HEK293T (cell line): Measurements from ENCODE around the gene NTSR1.

Experiments
- ARNT ChIP-seq: fragments of 450-650 bp; IDR thresholded peaks from 2 replicates; pipeline ENCODE4 v1.6.1; 2017; ENCODE audit warnings: mild to moderate bottlenecking
- BHLHE40 ChIP-seq: fragments of 450-650 bp; IDR thresholded peaks from 2 replicates; pipeline ENCODE4 v1.6.1; 2016; ENCODE audit warnings: mild to moderate bottlenecking, moderate library complexity, borderline replicate concordance
- CTBP1 ChIP-seq: fragments of 450-650 bp; IDR thresholded peaks from 2 replicates; pipeline ENCODE4 v1.6.1; 2016; ENCODE audit warnings: borderline replicate concordance
- ELF4 ChIP-seq: fragments of 450-650 bp; IDR thresholded peaks from 2 replicates; pipeline ENCODE4 v1.6.1; 2017; ENCODE audit warnings: antibody characterized with exemption
- FOXA1 ChIP-seq: fragments of 450-650 bp; IDR thresholded peaks from 2 replicates; pipeline ENCODE4 v1.6.1; 2016; ENCODE audit warnings: mild to moderate bottlenecking
- FOXK2 ChIP-seq: fragments of 450-650 bp; IDR thresholded peaks from 2 replicates; pipeline ENCODE4 v1.6.1; 2016; ENCODE audit warnings: mild to moderate bottlenecking
- FOXM1 ChIP-seq: fragments of 450-650 bp; IDR thresholded peaks from 2 replicates; pipeline ENCODE4 v1.6.1; 2017; ENCODE audit warnings: mild to moderate bottlenecking, borderline replicate concordance
- HDGF ChIP-seq: fragments of 450-650 bp; IDR thresholded peaks from 2 replicates; pipeline ENCODE4 v1.6.1; 2017; ENCODE audit warnings: antibody characterized with exemption, borderline replicate concordance
- NFRKB ChIP-seq: fragments of 450-650 bp; IDR thresholded peaks from 2 replicates; pipeline ENCODE4 v1.6.1; 2016; ENCODE audit warnings: mild to moderate bottlenecking, moderate library complexity
- SP1 ChIP-seq: fragments of 450-650 bp; IDR thresholded peaks from 2 replicates; pipeline ENCODE4 v1.6.1; 2017
- SUZ12 ChIP-seq: fragments of 450-650 bp; IDR thresholded peaks from 2 replicates; pipeline ENCODE4 v1.6.1; 2016; ENCODE audit warnings: mild to moderate bottlenecking
- TARDBP ChIP-seq: fragments of 450-650 bp; IDR thresholded peaks from 2 replicates; pipeline ENCODE4 v1.6.1; 2016
- ZNF384 ChIP-seq: fragments of 450-650 bp; IDR thresholded peaks from 2 replicates; pipeline ENCODE4 v1.6.1; 2016
- TF ChIP-seq, protein P1 (sequence below): fragments of 450-650 bp; IDR thresholded peaks from 2 replicates; pipeline ENCODE4 v1.6.1; 2016

DNA sequence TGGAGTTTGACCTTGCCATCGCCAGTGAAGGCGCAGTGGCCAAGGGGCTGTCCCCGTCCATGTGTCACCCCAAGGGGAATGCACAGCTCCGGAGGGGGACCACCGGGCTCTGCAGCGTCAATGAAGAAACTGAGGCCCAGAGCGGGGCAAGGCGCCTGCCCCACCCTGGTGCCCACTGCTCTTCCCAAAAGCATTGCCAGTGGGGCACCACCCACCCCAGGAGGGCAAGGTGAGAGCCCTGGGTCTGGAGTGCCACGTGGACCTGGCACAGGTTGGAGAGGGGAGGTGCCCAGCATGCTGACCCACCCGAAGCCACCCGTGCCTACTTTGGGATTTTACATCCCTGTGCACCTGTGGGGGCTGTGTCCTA is 8.3 kb downstream of the NTSR1 start:
- TF ChIP-seq FOXK2 (no peak), FOXM1 (no peak), FOXA1 (no peak), TARDBP (no peak), SUZ12 (no peak), ELF4 (no peak), BHLHE40 (no peak), HDGF (no peak), ZNF384 (no peak), CTBP1 (no peak), SP1 (no peak), NFRKB (no peak), ARNT (no peak)
- TF ChIP-seq, protein P1, sequence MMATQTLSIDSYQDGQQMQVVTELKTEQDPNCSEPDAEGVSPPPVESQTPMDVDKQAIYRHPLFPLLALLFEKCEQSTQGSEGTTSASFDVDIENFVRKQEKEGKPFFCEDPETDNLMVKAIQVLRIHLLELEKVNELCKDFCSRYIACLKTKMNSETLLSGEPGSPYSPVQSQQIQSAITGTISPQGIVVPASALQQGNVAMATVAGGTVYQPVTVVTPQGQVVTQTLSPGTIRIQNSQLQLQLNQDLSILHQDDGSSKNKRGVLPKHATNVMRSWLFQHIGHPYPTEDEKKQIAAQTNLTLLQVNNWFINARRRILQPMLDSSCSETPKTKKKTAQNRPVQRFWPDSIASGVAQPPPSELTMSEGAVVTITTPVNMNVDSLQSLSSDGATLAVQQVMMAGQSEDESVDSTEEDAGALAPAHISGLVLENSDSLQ, result no peak
